HG03342 (cell line): ENCODE data around the gene GLDC.
"Not testable (repeated sequence)": the region's sequence is repeated elsewhere in the genome, so short reads cannot be mapped to it uniquely, and the experiment has no call there.

ENCODE experiments used
- ATAC-seq: cut with Tn5 transposase; IDR thresholded peaks from one replicate; pipeline ENCODE4 v1.9.1; 2021; ENCODE audit warnings: mild to moderate bottlenecking, moderate library complexity; ENCODE audit not compliant: unreplicated experiment

GLDC gene

GRCh38 chr9:6625363-6625762, 20.2 kb downstream of the GLDC start:
- no peak for ATAC-seq

GRCh38 chr9:6622784-6623183, 22.7 kb downstream of the GLDC start:
- ATAC-seq = not testable (repeated sequence)

- no peak for ATAC-seq
Observed at GRCh38 chr9:6620796-6621195, 24.7 kb downstream of the GLDC start.

GRCh38 chr9:6620353-6620752, 25.2 kb downstream of the GLDC start:
- no peak for ATAC-seq

- ATAC-seq = no peak
Observed at GRCh38 chr9:6619909-6620308, 25.6 kb downstream of the GLDC start.

- ATAC-seq = no peak
Observed at GRCh38 chr9:6616951-6617602, 28.5 kb downstream of the GLDC start.

- no peak for ATAC-seq
Observed at GRCh38 chr9:6614489-6614888, 31.0 kb downstream of the GLDC start.

GRCh38 chr9:6611865-6612264, 33.7 kb downstream of the GLDC start:
- ATAC-seq = no peak

- ATAC-seq = no peak
Observed at GRCh38 chr9:6610073-6610472, 35.5 kb downstream of the GLDC start.

GRCh38 chr9:6609497-6610016, 36.0 kb downstream of the GLDC start:
- ATAC-seq = no peak

GRCh38 chr9:6605202-6605601, 40.3 kb downstream of the GLDC start:
- ATAC-seq = peak; percentile 71

GRCh38 chr9:6600426-6600825, 45.1 kb downstream of the GLDC start:
- ATAC-seq = no peak

GRCh38 chr9:6600006-6600405, 45.5 kb downstream of the GLDC start:
- ATAC-seq = no peak

GRCh38 chr9:6598249-6598725, 47.2 kb downstream of the GLDC start:
- ATAC-seq = peak; percentile 98

GRCh38 chr9:6592791-6593190, 52.7 kb downstream of the GLDC start:
- no peak for ATAC-seq

- no peak for ATAC-seq
Observed at GRCh38 chr9:6592231-6592630, 53.3 kb downstream of the GLDC start.

GRCh38 chr9:6590772-6591384, 54.7 kb downstream of the GLDC start:
- ATAC-seq = no peak

GRCh38 chr9:6590334-6590733, 55.2 kb downstream of the GLDC start:
- ATAC-seq = no peak

GRCh38 chr9:6584881-6585597, 60.5 kb downstream of the GLDC start:
- no peak for ATAC-seq

GRCh38 chr9:6581253-6581652, 64.3 kb downstream of the GLDC start:
- no peak for ATAC-seq

GRCh38 chr9:6579613-6580012, 65.9 kb downstream of the GLDC start:
- ATAC-seq = no peak

GRCh38 chr9:6576987-6577386, 68.5 kb downstream of the GLDC start:
- ATAC-seq = no peak
